Tibial artery (tissue), 4 donors: Measurements from ENCODE around the gene RASSF4.

Experiments used
- DNase-seq, 2 donors: peaks; one replicate each; pipeline ENCODE4 v3.0.0-alpha.2; 2019
- H3K27ac ChIP-seq, 2 donors: fragments of 200-600 bp; sonication (generic) in 1 of 2; 1 replicate in 1 of 2; 2 replicates in 1 of 2; pipeline ENCODE4 v1.5.1; 2018 to 2019; ENCODE audit warnings: mild to moderate bottlenecking in 1 of 2
- H3K27me3 ChIP-seq, 2 donors: fragments of 200-600 bp; sonication (generic) in 1 of 2; one replicate each; pipeline versions ENCODE4 v1.5.1 to v1.6.0; 2016 to 2019
- H3K36me3 ChIP-seq, 3 donors: fragments of 200-600 bp; sonication (generic) in 2 of 3; one replicate each; pipeline ENCODE4 v1.5.1; 2016 to 2019; ENCODE audit warnings: mild to moderate bottlenecking in 2 of 3
- H3K4me1 ChIP-seq, 4 donors: fragments of 200-600 bp; sonication (generic) in 2 of 4; 1 replicate in 3 of 4; 2 replicates in 1 of 4; pipeline ENCODE4 v1.5.1; 2016 to 2019
- H3K4me3 ChIP-seq, 2 donors: fragments of 200-600 bp; sonication (generic) in 1 of 2; 1 replicate in 1 of 2; 2 replicates in 1 of 2; pipeline ENCODE4 v1.5.1; 2018 to 2019; ENCODE audit warnings: mild to moderate bottlenecking in 2 of 2
- H3K9me3 ChIP-seq, 3 donors: fragments of 200-600 bp; sonication (generic) in 1 of 3; one replicate each; pipeline ENCODE4 v1.5.1; 2016 to 2019
- CTCF ChIP-seq, 2 experiments: fragments of 200-600 bp in 1 of 2; fragments of 450-650 bp in 1 of 2; IDR thresholded peaks; one replicate each; pipeline ENCODE4 v1.5.1; 2017 to 2019; ENCODE audit warnings: antibody characterized with exemption in 2 of 2, mild to moderate bottlenecking in 1 of 2, moderate library complexity in 1 of 2
- intact Hi-C: fragments of 100-400 bp; cut with DNase I; formaldehyde crosslinking; loops from one replicate; pipeline ENCODE4 v1.15.0; 2023; ENCODE audit warnings: low total_unique reads

The RASSF4 gene

GRCh38 chr10:44970812-44971395 lies 11.3 kb downstream of the RASSF4 start:
- Histone ChIP-seq H3K36me3 (peaks cover 16 to 32% (median 31%) of the 10 kb centered on the region in 3 donors), H3K27me3 (no peaks in the 10 kb centered on the region), H3K4me3 (no peak overlapping the region), H3K4me1 (peaks cover 0 to 61% (median 49%) of the 10 kb centered on the region in 4 donors), H3K9me3 (no peaks in the 10 kb centered on the region), H3K27ac (no peak overlapping the region)
- TF ChIP-seq CTCF (IDR thresholded peaks at IDR 0.05): no peak
- intact Hi-C loops: loop anchor here (10.0 kb wide), 1 partner anchor 96 kb away; no protein-coding TSS in a partner anchor
- no peak for DNase-seq

GRCh38 chr10:44971434-44971833 lies 11.8 kb downstream of the RASSF4 start:
- Histone ChIP-seq H3K4me1 (peaks cover 0 to 61% (median 46%) of the 10 kb centered on the region in 4 donors), H3K36me3 (peaks cover 16 to 35% (median 32%) of the 10 kb centered on the region in 3 donors), H3K9me3 (no peaks in the 10 kb centered on the region), H3K4me3 (no peak overlapping the region), H3K27me3 (no peaks in the 10 kb centered on the region), H3K27ac (no peak overlapping the region)
- no peak for TF ChIP-seq CTCF (IDR thresholded peaks at IDR 0.05)
- no peak for DNase-seq
- intact Hi-C loops: loop anchor here (10.0 kb wide), 1 partner anchor 97 kb away; no protein-coding TSS in a partner anchor

- no peaks in the 10 kb centered on the region for H3K27me3 ChIP-seq
- no peaks in the 10 kb centered on the region for H3K9me3 ChIP-seq
- peaks cover 0 to 61% (median 44%) of the 10 kb centered on the region in 4 donors for H3K4me1 ChIP-seq
- no peak for DNase-seq
- H3K27ac ChIP-seq: peak overlapping the region; percentile 90 to 96
- intact Hi-C loops: loop anchor here (10.0 kb wide), 1 partner anchor 97 kb away; no protein-coding TSS in a partner anchor
- TF ChIP-seq CTCF (IDR thresholded peaks at IDR 0.05): no peak
- peaks cover 17 to 42% (median 39%) of the 10 kb centered on the region in 3 donors for H3K36me3 ChIP-seq
- no peak overlapping the region for H3K4me3 ChIP-seq
Observed at GRCh38 chr10:44971935-44972757, 12.5 kb downstream of the RASSF4 start.

- no peak for TF ChIP-seq CTCF (IDR thresholded peaks at IDR 0.05)
- DNase-seq: no peak
- no peaks in the 10 kb centered on the region for H3K9me3 ChIP-seq
- H3K4me3 ChIP-seq: no peak overlapping the region
- H3K36me3 ChIP-seq: peaks cover 23 to 49% (median 46%) of the 10 kb centered on the region in 3 donors
- H3K27ac ChIP-seq: peak overlapping the region; percentile 90 to 96
- H3K27me3 ChIP-seq: no peaks in the 10 kb centered on the region
- intact Hi-C loops: loop anchor here (10.0 kb wide), 1 partner anchor 98 kb away; no protein-coding TSS in a partner anchor
- H3K4me1 ChIP-seq: peaks cover 0 to 56% (median 37%) of the 10 kb centered on the region in 4 donors
Observed at GRCh38 chr10:44972874-44973306, 13.3 kb downstream of the RASSF4 start.

GRCh38 chr10:44973323-44974081 lies 13.9 kb downstream of the RASSF4 start:
- H3K36me3 ChIP-seq: peaks cover 23 to 55% (median 49%) of the 10 kb centered on the region in 3 donors
- peak in 1 of 2 donors; percentile 71 for DNase-seq
- peaks cover 0 to 50% (median 31%) of the 10 kb centered on the region in 4 donors for H3K4me1 ChIP-seq
- no peaks in the 10 kb centered on the region for H3K9me3 ChIP-seq
- no peak for TF ChIP-seq CTCF (IDR thresholded peaks at IDR 0.05)
- H3K4me3 ChIP-seq: peak overlapping the region in 1 of 2 donors; percentile 72
- H3K27ac ChIP-seq: peak overlapping the region; percentile 90 to 96
- no peaks in the 10 kb centered on the region for H3K27me3 ChIP-seq
- intact Hi-C loops: loop anchor here (2.0 to 10.0 kb wide), 2 partner anchors 15 to 99 kb away; partner anchors contain the start of gene RASSF4
